GM21528 (cell line): ENCODE data around the gene NEB.
A peak's percentile ranks its signal among the peaks of the same experiment; 100 is the strongest.
"Not testable (repeated sequence)": the region's sequence is repeated elsewhere in the genome, so short reads cannot be mapped to it uniquely, and the experiment has no call there.

Experiments
- ATAC-seq: cut with Tn5 transposase; IDR thresholded peaks from one replicate; pipeline ENCODE4 v1.9.1; 2021; ENCODE audit warnings: mild to moderate bottlenecking, moderate library complexity; ENCODE audit not compliant: unreplicated experiment, low FRiP score

The NEB gene

GRCh38 chr2:151657667-151658076 lies 76.6 kb downstream of the NEB start:
- ATAC-seq, result no peak

- ATAC-seq, result no peak
Measured at GRCh38 chr2:151655663-151656398, 78.4 kb downstream of the NEB start.

- ATAC-seq, result no peak
Measured at GRCh38 chr2:151654891-151655290, 79.4 kb downstream of the NEB start.

- no peak for ATAC-seq
Measured at GRCh38 chr2:151654085-151654484, 80.2 kb downstream of the NEB start.

DNA sequence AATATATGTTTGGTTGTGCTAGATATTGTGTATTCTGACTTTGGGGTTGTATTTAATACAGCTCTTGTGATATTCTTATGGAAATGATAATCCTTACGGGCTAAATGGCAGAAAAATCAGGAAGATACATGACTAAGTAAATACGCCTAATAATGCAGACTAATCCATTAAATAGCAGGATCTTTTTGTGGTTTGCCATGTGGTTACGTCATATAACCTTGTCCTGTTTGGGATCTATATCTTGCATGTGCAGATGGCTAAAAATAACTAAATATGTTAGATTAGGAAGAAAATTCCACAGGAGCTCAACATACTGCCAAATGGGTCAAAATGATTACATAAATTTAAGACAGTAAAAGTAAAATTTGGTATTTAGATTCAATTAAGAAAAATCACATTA lies 83.0 kb downstream of the NEB start:
- ATAC-seq, result no peak

GRCh38 chr2:151650456-151650855 lies 83.8 kb downstream of the NEB start:
- no peak for ATAC-seq

GRCh38 chr2:151649966-151650365 lies 84.3 kb downstream of the NEB start:
- ATAC-seq, result no peak

- no peak for ATAC-seq
Measured at GRCh38 chr2:151649400-151649799, 84.9 kb downstream of the NEB start.

GRCh38 chr2:151646512-151646911 lies 87.8 kb downstream of the NEB start:
- ATAC-seq, result not testable (repeated sequence)

GRCh38 chr2:151644580-151644979 lies 89.7 kb downstream of the NEB start:
- ATAC-seq, result no peak

GRCh38 chr2:151641895-151642294 lies 92.4 kb downstream of the NEB start:
- not testable (repeated sequence) for ATAC-seq

GRCh38 chr2:151640087-151640486 lies 94.2 kb downstream of the NEB start:
- no peak for ATAC-seq

- ATAC-seq, result no peak
Measured at GRCh38 chr2:151638990-151639389, 95.3 kb downstream of the NEB start.

DNA sequence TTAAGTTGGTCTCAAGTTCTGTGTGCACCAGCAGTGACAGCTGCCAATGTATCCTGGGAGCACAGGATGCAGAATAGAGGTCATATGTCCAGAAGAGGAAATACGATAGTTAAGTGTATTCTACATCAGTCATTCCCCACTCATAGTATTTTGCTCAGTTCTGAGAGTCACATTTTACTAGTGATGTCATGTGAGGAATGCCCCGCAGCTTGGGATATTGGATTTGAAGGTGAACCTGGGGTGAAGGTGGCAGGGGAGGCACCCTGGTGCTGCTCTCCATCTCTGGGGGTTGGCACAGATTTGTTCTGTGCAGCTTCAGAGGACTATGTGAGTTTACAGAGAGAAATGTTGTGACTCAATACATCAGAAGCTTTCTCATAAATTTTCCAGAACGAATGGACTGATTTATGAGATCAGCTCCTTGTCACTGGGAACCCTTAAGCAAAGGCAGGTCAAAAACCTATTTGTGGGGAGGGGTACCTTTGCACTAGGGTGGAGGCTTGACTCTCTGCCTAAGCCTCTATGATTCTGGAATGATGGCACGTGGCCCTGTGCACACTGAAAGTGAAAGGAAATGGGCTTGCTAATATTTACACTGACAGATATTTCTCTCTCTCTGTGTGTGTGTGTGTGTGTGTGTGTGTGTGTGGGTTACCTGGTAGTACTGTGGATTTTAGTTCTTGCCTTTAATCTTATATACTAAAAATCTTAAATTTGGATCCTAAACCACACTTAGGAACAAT lies 95.9 kb downstream of the NEB start:
- ATAC-seq, result peak; percentile 65

GRCh38 chr2:151637271-151637781 lies 97.0 kb downstream of the NEB start:
- peak; percentile 73 for ATAC-seq

DNA sequence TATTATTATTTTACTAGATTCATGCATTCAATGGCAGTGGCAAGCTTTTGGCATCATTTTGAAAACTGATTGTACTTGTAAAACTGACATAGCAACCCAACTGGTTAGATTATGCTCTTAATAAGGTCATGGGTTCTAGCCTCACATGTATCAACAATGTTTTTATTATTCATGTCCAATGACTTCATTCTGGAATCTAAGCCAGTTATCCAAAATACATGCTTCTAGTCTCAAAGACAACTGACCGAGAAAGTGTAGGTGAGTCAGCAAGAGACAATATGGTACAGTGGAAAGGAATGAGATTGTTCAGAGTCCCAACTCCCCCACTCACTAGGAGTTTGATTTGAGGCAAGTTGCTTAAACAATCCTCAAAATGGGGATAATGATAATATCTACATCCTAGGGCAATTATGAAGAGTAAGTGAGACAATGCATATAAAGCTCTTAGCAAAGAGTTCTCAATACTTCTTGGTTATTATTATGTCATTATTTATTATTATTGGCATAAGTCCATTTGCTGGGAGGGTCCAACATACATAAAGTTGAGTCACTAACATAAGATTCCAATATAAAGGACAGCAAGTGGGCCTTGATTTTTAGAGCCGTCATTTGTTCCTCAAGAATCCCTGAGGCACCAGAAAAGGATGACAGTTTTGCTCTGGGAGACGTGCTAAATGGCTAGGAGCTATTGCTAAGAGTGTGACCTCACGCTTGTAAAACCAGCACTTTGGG lies 99.4 kb downstream of the NEB start:
- ATAC-seq, result no peak

DNA sequence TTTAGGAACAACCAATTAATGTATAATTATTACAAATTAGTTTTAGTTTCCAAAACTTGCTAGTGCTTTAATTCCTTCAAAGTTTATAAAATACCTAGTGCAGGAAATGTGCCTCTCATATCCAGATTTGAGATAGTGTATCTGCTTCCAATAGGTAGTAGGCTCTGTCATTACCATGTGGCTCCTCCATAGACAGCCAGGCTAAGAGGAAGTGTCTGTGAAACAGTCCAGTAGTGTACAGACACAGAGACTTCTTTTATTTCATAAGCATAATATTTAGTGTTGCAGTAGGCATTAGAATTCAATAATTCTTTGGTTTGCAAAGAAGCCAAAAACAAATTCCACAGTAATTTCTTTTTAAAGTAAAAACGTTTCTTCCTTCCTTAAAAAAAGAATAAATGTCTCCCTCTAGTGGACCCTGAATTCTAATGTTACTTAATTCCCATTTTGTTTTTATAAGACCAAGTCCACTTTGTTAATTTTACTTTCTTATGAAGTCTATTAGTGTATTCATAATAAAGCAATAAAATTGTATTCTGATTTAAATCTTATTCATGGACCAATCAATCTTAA lies 101.2 kb downstream of the NEB start:
- ATAC-seq, result no peak

DNA sequence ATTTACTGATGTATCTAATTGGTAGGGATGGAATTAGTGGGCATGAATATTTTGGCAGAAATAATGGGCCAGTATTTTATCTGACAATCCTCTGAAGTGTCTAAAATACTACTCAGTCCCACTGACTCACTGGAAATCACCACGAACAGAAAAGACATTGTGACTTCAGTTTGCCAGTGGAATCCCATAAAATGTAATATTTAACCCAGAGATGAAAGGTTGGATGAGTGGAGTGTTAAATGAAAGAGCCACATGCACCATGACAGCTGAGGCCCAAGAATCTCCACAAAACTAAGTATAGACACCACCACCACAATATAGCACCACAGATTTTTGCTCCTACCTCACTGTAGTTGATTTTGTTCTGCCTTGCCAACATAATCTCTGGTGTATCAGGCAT lies 103.9 kb downstream of the NEB start:
- no peak for ATAC-seq

DNA sequence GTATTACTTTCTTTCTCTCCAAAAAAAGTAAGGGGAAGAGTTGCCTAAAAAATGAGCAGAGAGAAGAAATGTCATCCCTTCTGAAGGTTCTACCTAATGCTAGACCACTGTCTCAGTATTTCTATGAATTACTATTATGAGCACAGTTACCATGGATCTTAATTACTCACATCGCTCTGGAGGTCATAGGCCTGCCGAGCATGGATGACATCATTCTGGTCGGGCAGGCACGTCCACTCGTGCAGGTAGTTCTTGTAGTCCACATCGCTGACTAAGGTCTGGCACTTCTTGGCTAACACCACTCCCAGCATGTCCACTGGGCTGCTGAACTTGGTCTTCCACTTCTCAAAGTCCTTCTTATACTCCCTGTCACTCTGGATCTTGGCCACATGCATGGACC lies 106.9 kb downstream of the NEB start:
- ATAC-seq, result no peak

DNA sequence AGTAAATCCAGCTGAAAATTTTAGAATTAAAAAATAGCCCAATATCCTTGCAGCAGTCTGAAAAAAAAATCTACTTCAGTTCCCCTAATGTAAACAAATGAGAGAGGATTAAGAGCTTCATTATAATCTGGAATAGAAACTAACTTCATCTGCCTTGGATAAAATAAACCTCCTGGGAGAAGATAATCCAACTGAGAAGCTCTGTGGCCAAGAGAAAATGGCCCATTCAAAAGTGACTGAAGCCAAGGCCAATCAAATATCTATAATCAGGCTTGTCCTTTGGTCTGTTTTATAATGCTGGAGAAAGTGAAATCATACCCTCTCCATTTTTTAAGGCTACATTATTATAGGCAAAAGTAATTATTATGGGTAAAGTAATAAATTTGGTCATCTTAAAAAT lies 110.0 kb downstream of the NEB start:
- ATAC-seq, result no peak

DNA sequence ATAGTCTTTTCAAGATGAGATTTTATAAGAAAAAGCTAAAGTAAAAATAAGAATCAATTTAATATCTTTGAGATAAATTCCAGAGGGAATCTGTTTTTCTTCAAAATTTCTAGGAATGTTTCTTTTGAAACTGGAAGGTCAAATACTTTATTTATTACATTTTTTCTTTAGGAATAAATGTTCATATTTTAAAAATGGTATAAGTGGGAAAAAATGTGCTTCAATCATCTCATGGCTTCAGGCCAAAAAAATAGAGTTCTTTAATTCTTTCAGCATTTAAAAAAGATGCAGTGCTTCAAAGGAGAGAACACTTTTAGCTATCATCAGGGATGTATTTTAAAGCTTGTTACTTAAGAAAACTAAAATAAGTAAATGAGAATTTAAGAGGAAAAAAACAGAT lies 110.6 kb downstream of the NEB start:
- ATAC-seq, result no peak
